Suppressor macrophage treated with lipopolysaccharide for 1 hour (primary cell): Measurements from ENCODE around the gene AIG1.

ENCODE experiments used
- DNase-seq, 3 donors: peaks; one replicate each; pipeline ENCODE4 v3.0.0-alpha.2; 2020 to 2022

Gene AIG1

DNA sequence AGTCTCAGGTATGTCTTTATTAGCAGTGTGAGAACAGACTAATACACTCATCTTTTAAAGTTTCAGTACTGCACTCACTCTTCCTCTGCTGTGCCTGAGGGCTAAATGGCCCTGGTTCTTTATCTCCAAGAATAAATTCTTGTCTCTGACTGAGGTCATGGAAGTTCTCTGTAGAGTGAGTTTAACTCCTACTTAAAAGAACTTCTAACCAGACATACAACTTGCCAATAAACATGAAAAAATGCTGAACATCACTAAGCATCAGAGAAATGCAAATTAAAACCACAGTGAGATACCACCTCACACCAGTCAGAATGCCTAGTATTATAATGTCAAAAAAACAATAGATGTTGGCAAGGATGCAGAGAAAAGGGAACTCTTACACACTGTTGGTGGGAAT is 316.2 kb downstream of the AIG1 start:
- no peak for DNase-seq

DNA sequence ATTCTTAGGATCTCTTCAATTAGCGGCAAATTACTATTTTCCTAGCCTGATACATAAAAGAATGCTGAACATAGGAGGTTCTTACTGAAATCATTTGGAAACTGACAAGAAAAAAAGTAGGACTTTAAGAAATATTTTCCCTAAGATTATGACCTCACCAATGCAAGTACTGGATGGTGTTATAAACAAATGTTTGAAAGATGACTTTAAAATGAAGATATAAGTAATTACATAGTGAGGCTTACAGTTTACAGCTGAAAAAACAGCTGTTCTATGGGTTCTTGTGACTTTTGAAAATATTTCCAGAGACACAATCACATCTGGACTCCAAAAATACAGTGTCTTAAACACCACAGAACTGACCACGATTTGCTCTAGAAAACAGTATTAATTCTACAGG is 324.9 kb downstream of the AIG1 start:
- no peak for DNase-seq

DNA sequence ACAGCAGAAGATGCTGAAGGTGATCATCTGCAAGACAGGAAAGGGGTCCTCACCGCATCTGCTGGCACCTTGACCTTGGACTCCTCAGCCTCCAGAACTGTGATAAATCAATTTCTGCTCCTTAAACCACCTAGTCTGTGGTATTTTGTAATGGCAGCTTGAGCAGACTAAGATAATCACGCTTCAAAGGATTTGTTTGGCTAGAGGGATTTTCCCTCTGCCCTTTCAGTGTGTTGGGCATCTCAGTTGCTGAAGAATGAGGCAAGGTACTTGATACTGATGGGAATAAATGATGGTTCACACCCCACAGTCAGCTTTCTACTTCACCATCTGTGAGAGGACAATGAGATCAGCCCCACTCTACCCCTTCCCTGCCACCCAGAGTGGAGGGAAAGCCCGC is 329.6 kb downstream of the AIG1 start:
- no peak for DNase-seq
